ENCODE measurements around the gene TRPM5. TPM values are rescaled to one million over a fixed set of nuclear protein-coding genes. Genes with fewer than 3 reads are reported as not detected.
A peak's percentile ranks its signal among the peaks of the same experiment; 100 is the strongest.

TRPM5 gene
- total RNA-seq, 1 donor from 2014 or later = not detected

DNA sequence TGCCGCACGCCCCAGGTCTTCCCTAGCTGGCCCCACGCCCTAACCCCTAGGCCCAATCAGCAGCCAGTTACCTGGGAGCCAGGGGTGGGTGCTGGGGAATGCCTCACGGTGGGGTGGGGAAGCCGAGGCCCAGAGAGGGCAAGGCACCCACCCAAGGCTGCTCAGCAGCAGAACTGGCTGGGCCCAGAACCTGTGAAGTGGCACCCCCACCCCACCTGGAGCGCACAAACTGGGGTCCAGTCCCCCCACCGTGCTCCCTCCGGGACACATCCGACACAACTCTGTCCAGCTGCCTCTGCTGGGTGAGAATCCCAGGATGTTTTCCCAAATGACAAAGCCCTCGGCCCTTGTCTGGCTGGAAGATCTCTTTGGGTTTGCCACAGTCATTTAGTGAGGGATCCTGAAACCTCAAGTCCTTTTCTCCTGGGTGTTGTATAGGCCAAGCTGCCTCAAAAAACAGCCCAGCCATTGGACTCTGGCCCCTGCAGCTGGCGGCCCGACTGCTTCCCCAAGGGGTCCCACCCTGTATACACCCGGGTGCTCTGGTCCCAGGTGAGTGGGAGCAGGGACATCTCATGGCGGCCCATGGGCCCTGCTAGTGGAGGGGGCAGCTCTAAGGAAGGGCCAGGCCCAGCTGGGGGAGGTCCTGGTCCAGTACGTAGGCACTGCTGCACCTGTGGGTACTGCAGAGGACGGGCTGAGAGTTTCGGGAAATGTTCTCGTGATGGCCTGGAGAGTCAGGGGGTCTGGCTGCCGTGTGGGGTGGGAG lies 22.9 kb downstream of the TRPM5 start:
- no peak for DNase-seq (ENCODE audit: low spot score)
- Mint-ChIP-seq H3K27me3 (ENCODE audit: low read depth) (peaks cover 2% of the 10 kb centered on the region), H3K27ac (ENCODE audit: unreplicated experiment) (no peak overlapping the region), H3K4me1 (ENCODE audit: low read depth) (no peaks in the 10 kb centered on the region), H3K9me3 (ENCODE audit: low read depth) (no peaks in the 10 kb centered on the region), H3K36me3 (ENCODE audit: low read depth) (no peaks in the 10 kb centered on the region), H3K4me3 (ENCODE audit: unreplicated experiment) (no peak overlapping the region)
- TF ChIP-seq, protein P1, sequence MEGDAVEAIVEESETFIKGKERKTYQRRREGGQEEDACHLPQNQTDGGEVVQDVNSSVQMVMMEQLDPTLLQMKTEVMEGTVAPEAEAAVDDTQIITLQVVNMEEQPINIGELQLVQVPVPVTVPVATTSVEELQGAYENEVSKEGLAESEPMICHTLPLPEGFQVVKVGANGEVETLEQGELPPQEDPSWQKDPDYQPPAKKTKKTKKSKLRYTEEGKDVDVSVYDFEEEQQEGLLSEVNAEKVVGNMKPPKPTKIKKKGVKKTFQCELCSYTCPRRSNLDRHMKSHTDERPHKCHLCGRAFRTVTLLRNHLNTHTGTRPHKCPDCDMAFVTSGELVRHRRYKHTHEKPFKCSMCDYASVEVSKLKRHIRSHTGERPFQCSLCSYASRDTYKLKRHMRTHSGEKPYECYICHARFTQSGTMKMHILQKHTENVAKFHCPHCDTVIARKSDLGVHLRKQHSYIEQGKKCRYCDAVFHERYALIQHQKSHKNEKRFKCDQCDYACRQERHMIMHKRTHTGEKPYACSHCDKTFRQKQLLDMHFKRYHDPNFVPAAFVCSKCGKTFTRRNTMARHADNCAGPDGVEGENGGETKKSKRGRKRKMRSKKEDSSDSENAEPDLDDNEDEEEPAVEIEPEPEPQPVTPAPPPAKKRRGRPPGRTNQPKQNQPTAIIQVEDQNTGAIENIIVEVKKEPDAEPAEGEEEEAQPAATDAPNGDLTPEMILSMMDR (IDR thresholded peaks at IDR 0.05) = no peak

DNA sequence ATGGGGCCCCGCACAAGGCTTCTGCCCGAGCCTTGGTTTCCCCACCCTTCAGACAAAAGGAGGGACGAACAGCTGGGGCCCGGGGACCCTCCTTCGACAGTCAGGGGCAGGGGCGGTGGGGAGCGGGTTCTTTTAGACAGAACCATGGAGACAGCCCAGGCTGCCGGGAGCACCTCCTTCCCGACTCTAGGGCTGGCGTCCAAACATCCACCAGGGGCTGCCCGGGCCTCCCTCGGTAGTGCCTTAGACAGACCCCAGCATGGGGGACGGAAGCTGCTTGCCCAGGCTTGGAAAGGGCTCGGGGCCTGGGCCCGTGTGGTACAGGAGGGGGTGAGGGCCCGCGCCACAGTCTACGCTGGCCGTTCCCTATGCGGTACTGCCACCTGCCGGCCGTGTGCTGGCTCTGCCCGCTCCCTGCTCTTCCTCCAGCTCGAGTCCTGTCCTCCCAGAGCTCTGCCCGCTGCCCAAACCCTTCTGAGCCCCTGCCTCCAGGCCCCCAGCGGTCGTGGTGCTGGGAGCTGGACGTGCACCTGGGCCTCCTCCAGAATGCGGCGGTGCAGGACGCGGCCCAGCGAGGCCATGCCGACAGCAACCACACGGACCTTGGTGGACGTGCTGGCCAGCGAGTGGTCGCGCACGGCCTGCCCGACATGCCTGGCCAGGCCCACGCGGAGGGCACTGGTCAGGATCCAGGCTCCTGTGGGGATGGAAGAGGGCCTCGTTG lies 23.6 kb downstream of the TRPM5 start:
- Mint-ChIP-seq H3K27me3 (ENCODE audit: low read depth) (peaks cover 2% of the 10 kb centered on the region), H3K36me3 (ENCODE audit: low read depth) (no peaks in the 10 kb centered on the region), H3K27ac (ENCODE audit: unreplicated experiment) (no peak overlapping the region), H3K9me3 (ENCODE audit: low read depth) (no peaks in the 10 kb centered on the region), H3K4me1 (ENCODE audit: low read depth) (no peaks in the 10 kb centered on the region), H3K4me3 (ENCODE audit: unreplicated experiment) (no peak overlapping the region)
- no peak for DNase-seq (ENCODE audit: low spot score)
- TF ChIP-seq, protein P1 (IDR thresholded peaks at IDR 0.05) = peak; percentile 93

DNA sequence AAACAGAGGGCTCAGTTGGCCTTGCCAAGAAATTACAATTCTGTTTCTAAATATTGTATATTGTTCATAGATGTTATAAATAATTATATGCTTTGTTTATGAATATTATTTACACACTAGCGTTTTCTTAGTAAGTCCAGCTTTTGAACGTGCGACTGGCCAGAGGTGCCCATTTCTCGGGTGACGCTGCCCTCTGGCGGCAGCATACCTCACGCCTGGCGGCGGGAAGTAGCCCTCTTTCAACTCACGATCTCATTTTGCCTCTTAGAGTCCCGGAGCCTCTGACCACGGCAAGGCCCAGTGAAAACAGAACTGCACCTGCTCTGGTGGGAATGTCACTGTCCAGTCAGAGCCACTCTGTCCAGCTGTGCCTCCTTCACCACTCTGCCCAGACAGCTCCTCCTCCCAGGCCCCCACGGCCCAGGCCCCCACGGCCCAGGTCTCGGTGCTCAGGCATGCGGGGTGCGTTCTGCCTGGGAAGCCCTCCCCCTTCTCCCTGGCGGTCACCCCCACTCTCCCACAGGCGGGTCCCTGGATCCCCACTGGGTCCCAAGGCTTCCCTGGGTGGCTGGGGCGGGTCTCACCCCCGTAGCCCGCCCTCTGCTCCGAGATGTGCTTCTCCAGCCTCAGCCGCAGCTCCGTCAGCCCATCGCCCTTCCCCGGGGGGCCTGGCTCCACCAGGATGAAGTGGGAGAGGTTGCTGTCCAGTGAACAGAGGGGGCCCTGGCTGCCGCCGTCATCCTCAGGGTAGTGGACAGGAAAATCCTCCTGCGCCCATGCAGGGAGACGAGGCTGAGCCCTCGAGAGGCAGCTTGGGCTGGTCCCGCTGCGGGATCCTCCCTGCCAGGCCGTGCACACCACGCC lies 24.4 kb downstream of the TRPM5 start:
- Mint-ChIP-seq H3K27ac (ENCODE audit: unreplicated experiment) (no peak overlapping the region), H3K4me3 (ENCODE audit: unreplicated experiment) (no peak overlapping the region), H3K36me3 (ENCODE audit: low read depth) (no peaks in the 10 kb centered on the region), H3K27me3 (ENCODE audit: low read depth) (peaks cover 2% of the 10 kb centered on the region), H3K9me3 (ENCODE audit: low read depth) (no peaks in the 10 kb centered on the region), H3K4me1 (ENCODE audit: low read depth) (no peaks in the 10 kb centered on the region)
- TF ChIP-seq, protein P1 (IDR thresholded peaks at IDR 0.05) = peak; percentile 87
- no peak for DNase-seq (ENCODE audit: low spot score)

- TF ChIP-seq, protein P1 (IDR thresholded peaks at IDR 0.05) = no peak
- Mint-ChIP-seq H3K4me3 (ENCODE audit: unreplicated experiment) (no peak overlapping the region), H3K4me1 (ENCODE audit: low read depth) (no peaks in the 10 kb centered on the region), H3K9me3 (ENCODE audit: low read depth) (no peaks in the 10 kb centered on the region), H3K36me3 (ENCODE audit: low read depth) (no peaks in the 10 kb centered on the region), H3K27me3 (ENCODE audit: low read depth) (no peaks in the 10 kb centered on the region), H3K27ac (ENCODE audit: unreplicated experiment) (no peak overlapping the region)
- no peak for DNase-seq (ENCODE audit: low spot score)
Observed at GRCh38 chr11:2418693-2419360, 25.5 kb downstream of the TRPM5 start.

Measured in chondrocyte (in vitro differentiated cells).